B cell (primary cell): ENCODE data around the gene EPOP. TPM values are rescaled to one million over a fixed set of nuclear protein-coding genes. Genes with fewer than 3 reads are reported as not detected.

Experiments
- ATAC-seq: fragments of 200-7000 bp; cut with Tn5 transposase; one replicate; pipeline ENCODE4 v1.10.0; 2021; ENCODE audit warnings: low read depth, mild to moderate bottlenecking, moderate number of reproducible peaks, moderate library complexity
- CTCF ChIA-PET: fragments of 350-600 bp; sonication (Branson Sonifier 250); formaldehyde crosslinking; loops from one replicate; lab custom pipeline; 2021; ENCODE audit warnings: antibody characterized with exemption, inconsistent platforms; lab: Charles Lee
- POLR2A ChIA-PET: fragments of 350-600 bp; sonication (Branson Sonifier 250); formaldehyde crosslinking; loops from one replicate; lab custom pipeline; 2021; ENCODE audit warnings: antibody characterized with exemption; lab: Charles Lee
- DNase-seq: peaks from one replicate; pipeline ENCODE4 v3.0.0; 2013
- H2AFZ ChIP-seq: 2 replicates; pipeline ENCODE4 v1.6.1; 2012; ENCODE audit warnings: mild to moderate bottlenecking, low read depth, low read length; ENCODE audit not compliant: insufficient read depth, poor library complexity, severe bottlenecking
- H3K27ac ChIP-seq, 2 donors: 1 replicate in 1 of 2; 2 replicates in 1 of 2; pipeline ENCODE4 v1.5.1; 2012 to 2013; ENCODE audit warnings: low read length in 2 of 2, mild to moderate bottlenecking in 2 of 2, moderate library complexity in 1 of 2
- H3K27me3 ChIP-seq, 4 experiments: fragments of 200-600 bp in 1 of 4; sonication (generic) in 1 of 4; replicated peaks in 1 of 4; 1 replicate in 2 of 4; 2 replicates in 2 of 4; pipeline versions ENCODE4 v1.6.1 to v1.7.0; 2013 to 2016; ENCODE audit warnings: low read length in 3 of 4, mild to moderate bottlenecking in 2 of 4, mixed read lengths in 1 of 4, moderate library complexity in 1 of 4; ENCODE audit not compliant: insufficient read depth in 4 of 4, control insufficient read depth in 3 of 4; ENCODE audit errors: control extremely low read depth in 1 of 4
- H3K36me3 ChIP-seq, 2 experiments: replicated peaks in 1 of 2; 1 replicate in 1 of 2; 2 replicates in 1 of 2; pipeline versions ENCODE4 v1.6.1 to v1.7.1; 2013; ENCODE audit warnings: low read length in 1 of 2; ENCODE audit not compliant: insufficient read depth in 2 of 2, control insufficient read depth in 1 of 2; ENCODE audit errors: control extremely low read depth in 1 of 2, extremely low read depth in 1 of 2
- H3K4me1 ChIP-seq, 2 donors: fragments of 200-600 bp in 1 of 2; sonication (generic) in 1 of 2; 1 replicate in 1 of 2; 2 replicates in 1 of 2; pipeline versions ENCODE4 v1.5.1 to v1.6.1; 2013 to 2017; ENCODE audit warnings: low read length in 2 of 2; ENCODE audit not compliant: control insufficient read depth in 2 of 2, insufficient read depth in 2 of 2
- H3K4me2 ChIP-seq: replicated peaks from 2 replicates; pipeline ENCODE3; 2012; ENCODE audit warnings: mild to moderate bottlenecking, low read depth, low read length; ENCODE audit not compliant: poor library complexity, severe bottlenecking
- H3K4me3 ChIP-seq, 5 experiments: fragments of 200-600 bp in 1 of 5; sonication (generic) in 1 of 5; 1 replicate in 3 of 5; 2 replicates in 2 of 5; pipeline versions ENCODE4 v1.5.1 to v1.7.0; 2011 to 2016; ENCODE audit warnings: low read length in 4 of 5, mild to moderate bottlenecking in 4 of 5, low read depth in 2 of 5, control low read depth in 1 of 5, moderate library complexity in 1 of 5; ENCODE audit not compliant: insufficient read depth in 1 of 5; ENCODE audit errors: control extremely low read depth in 1 of 5, extremely low read depth in 1 of 5
- H3K79me2 ChIP-seq: fragments of 200-600 bp; sonication (generic); one replicate; pipeline ENCODE4 v1.6.0; 2016; ENCODE audit warnings: low read length; ENCODE audit not compliant: control insufficient read depth, insufficient read depth
- H3K9ac ChIP-seq: fragments of 200-600 bp; sonication (generic); 2 replicates; pipeline ENCODE4 v1.6.1; 2017; ENCODE audit warnings: mild to moderate bottlenecking, low read length, moderate library complexity
- H3K9me3 ChIP-seq, 3 donors: one replicate each; pipeline versions ENCODE4 v1.6.1 to v1.7.1; 2013; ENCODE audit warnings: low read length in 2 of 3; ENCODE audit not compliant: control insufficient read depth in 2 of 3, insufficient read depth in 1 of 3; ENCODE audit errors: control extremely low read depth in 1 of 3
- H4K20me1 ChIP-seq: 2 replicates; pipeline ENCODE4 v1.6.0; 2012; ENCODE audit warnings: mild to moderate bottlenecking, low read length; ENCODE audit not compliant: insufficient read depth, control insufficient read depth, poor library complexity, severe bottlenecking
- H3K27ac Mint-ChIP-seq: one replicate; pipeline ENCODE4 v1.8.0; 2021; ENCODE audit warnings: mixed read lengths
- H3K27me3 Mint-ChIP-seq: one replicate; pipeline ENCODE4 v1.8.0; 2021; ENCODE audit warnings: mixed read lengths
- H3K4me1 Mint-ChIP-seq: one replicate; pipeline ENCODE4 v1.8.0; 2021; ENCODE audit warnings: mixed read lengths
- H3K4me3 Mint-ChIP-seq: one replicate; pipeline ENCODE4 v1.8.0; 2021; ENCODE audit warnings: mixed read lengths
- H3K9me3 Mint-ChIP-seq: one replicate; pipeline ENCODE4 v1.8.0; 2022; ENCODE audit warnings: mixed read lengths; ENCODE audit not compliant: insufficient read depth
- EZH2 ChIP-seq: IDR thresholded peaks from 2 replicates; pipeline ENCODE4 v1.6.1; 2012; ENCODE audit warnings: borderline replicate concordance, low read depth, mild to moderate bottlenecking, moderate library complexity, low read length; ENCODE audit not compliant: insufficient read depth, poor library complexity, severe bottlenecking
- WGBS: methylation state at CpG from one replicate; pipeline ENCODE4 v1.1.5; 2013; ENCODE audit warnings: missing lambda C conversion rate; ENCODE audit not compliant: insufficient coverage; 5-methylcytosine and 5-hydroxymethylcytosine counted together
- intact Hi-C: fragments of 100-400 bp; cut with micrococcal nuclease; formaldehyde crosslinking; loops from one replicate; pipeline ENCODE4 v1.10.0; 2022
- polyA minus RNA-seq: library from RNA; depleted of rRNA, polyadenylated mRNA; stranded (reverse); fragments of >200 nt; gene quantifications from 2 replicates; pipeline ENCODE4 v1.2.3, GENCODE V29; 2012
- polyA plus RNA-seq: library from polyadenylated mRNA; depleted of rRNA; stranded (reverse); fragments of >200 nt; gene quantifications from 2 replicates; pipeline ENCODE4 v1.2.3, GENCODE V29; 2012
- total RNA-seq, 2 donors: library from RNA; stranded (reverse); fragments of 120-200 nt in 1 of 2; gene quantifications; 1 replicate in 1 of 2; 2 replicates in 1 of 2; pipeline versions ENCODE4 v1.2.3 to v1.2.4, GENCODE V29; 2013 to 2022
- TF ChIP-seq, protein P1 (sequence below): fragments of 200-600 bp; IDR thresholded peaks from one replicate; pipeline ENCODE4 v1.8.0; 2022; ENCODE audit warnings: antibody characterized with exemption, mild to moderate bottlenecking

Gene EPOP
- total RNA-seq: 0.97 and 1.2 TPM in 2 replicates
- total RNA-seq (2013): 0.33 TPM
- 0.62 and 0.66 TPM in 2 replicates for polyA plus RNA-seq
- 0.43 and 0.78 TPM in 2 replicates for polyA minus RNA-seq

DNA sequence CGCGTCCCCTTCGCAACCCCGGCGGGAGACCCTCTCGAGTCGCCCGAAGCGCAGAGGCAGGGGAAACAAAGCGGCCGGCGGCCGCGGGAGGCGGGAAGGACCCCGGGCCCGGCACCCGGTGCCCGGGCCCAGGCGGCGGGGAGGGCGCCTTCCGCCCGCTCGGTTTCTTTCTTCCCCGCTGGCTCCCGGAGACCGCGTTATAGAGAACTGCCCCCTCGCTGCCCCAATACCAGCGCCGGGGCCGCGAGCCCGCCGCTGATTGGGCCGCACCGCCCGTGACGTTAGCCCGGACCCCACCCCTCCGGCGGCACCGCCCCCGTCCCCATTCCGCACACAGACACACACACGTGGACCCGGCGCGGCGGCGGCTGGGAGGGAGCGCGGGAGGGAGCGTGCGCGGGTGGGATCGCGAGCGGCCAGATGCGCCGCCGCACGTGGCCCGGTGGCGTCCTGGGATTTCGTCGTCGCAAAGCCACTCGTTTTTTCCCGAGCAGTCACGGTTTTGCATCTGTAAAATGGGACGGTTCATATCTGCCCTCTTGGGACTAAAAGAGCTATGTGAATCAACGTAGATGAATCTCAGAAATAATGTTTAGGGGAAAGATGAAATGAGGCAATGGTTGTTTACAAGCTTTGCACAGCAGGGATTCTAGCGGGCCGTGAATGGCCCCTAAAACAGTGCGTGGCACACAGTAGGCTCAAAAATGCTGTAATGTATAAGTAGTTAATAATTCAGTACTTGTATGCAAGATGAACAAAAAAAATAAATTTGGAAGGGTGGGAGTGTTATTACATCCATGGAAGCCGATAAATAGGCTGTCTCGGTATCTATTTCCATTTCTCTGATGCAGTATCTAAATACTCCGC lies at the start of gene EPOP:
TSS of gene EPOP (minus strand) at position 209 of the 867 bp plus-strand sequence. CDS start 462 bp downstream, outside the sequence.
- H3K4me3 ChIP-seq: peak within 1 kb of the TSS; percentile 16 to 68 (median 56)
- peaks cover 27 to 40% of the 10 kb centered on the region in 2 donors for H3K4me1 ChIP-seq
- no peak within 1 kb of the TSS for H3K27ac ChIP-seq
- intact Hi-C loops: loop anchor here (1.0 to 2.0 kb wide), 2 partner anchors 72 to 116 kb away; no protein-coding TSS in a partner anchor
- peak within 1 kb of the TSS; percentile 61 for H3K9ac ChIP-seq
- Mint-ChIP-seq H3K9me3 (no peaks in the 10 kb centered on the region), H3K4me1 (peaks cover 29% of the 10 kb centered on the region), H3K4me3 (peak within 1 kb of the TSS; percentile 87), H3K27ac (peak within 1 kb of the TSS; percentile 63), H3K27me3 (peaks cover 38% of the 10 kb centered on the region)
- peaks cover 0 to 7% (median 0%) of the 10 kb centered on the region in 3 donors for H3K9me3 ChIP-seq
- H2AFZ ChIP-seq: peak within 1 kb of the TSS; percentile 79
- peak; percentile 7 for TF ChIP-seq EZH2
- TF ChIP-seq, protein P1, sequence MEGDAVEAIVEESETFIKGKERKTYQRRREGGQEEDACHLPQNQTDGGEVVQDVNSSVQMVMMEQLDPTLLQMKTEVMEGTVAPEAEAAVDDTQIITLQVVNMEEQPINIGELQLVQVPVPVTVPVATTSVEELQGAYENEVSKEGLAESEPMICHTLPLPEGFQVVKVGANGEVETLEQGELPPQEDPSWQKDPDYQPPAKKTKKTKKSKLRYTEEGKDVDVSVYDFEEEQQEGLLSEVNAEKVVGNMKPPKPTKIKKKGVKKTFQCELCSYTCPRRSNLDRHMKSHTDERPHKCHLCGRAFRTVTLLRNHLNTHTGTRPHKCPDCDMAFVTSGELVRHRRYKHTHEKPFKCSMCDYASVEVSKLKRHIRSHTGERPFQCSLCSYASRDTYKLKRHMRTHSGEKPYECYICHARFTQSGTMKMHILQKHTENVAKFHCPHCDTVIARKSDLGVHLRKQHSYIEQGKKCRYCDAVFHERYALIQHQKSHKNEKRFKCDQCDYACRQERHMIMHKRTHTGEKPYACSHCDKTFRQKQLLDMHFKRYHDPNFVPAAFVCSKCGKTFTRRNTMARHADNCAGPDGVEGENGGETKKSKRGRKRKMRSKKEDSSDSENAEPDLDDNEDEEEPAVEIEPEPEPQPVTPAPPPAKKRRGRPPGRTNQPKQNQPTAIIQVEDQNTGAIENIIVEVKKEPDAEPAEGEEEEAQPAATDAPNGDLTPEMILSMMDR: no peak
- ChIA-PET POLR2A (interaction anchor here (0.6 to 1.2 kb wide), 2 partner anchors 71 to 76 kb away, joined by 3 to 7 read pairs; no protein-coding TSS in a partner anchor), CTCF (interaction anchor here (1.1 to 8.6 kb wide), 5 partner anchors 8 to 117 kb away, joined by 4 to 172 read pairs (median 30); partner anchors contain the start of genes CISD3 and PSMB3)
- no peaks in the 10 kb centered on the region for H3K36me3 ChIP-seq
- peaks cover 0 to 52% (median 26%) of the 10 kb centered on the region in 4 experiments for H3K27me3 ChIP-seq
- H3K4me2 ChIP-seq: peak within 1 kb of the TSS; percentile 98
- H4K20me1 ChIP-seq: no peaks in the 10 kb centered on the region
- WGBS: 2% methylated on average over 75 of the region's 80 CpGs
- H3K79me2 ChIP-seq: no peaks in the 10 kb centered on the region
- ATAC-seq (peak; percentile 85), DNase-seq (peak; percentile 85)
